ENCODE data around the gene CDK5. TPM values are rescaled to one million over a fixed set of nuclear protein-coding genes. Genes with fewer than 3 reads are reported as not detected.
"Not testable (repeated sequence)": the region's sequence is repeated elsewhere in the genome, so short reads cannot be mapped to it uniquely, and the experiment has no call there.

CDK5 gene
- total and polyA plus RNA-seq, 10 donors: 6.3 to 17.9 (median 9.7) TPM

DNA sequence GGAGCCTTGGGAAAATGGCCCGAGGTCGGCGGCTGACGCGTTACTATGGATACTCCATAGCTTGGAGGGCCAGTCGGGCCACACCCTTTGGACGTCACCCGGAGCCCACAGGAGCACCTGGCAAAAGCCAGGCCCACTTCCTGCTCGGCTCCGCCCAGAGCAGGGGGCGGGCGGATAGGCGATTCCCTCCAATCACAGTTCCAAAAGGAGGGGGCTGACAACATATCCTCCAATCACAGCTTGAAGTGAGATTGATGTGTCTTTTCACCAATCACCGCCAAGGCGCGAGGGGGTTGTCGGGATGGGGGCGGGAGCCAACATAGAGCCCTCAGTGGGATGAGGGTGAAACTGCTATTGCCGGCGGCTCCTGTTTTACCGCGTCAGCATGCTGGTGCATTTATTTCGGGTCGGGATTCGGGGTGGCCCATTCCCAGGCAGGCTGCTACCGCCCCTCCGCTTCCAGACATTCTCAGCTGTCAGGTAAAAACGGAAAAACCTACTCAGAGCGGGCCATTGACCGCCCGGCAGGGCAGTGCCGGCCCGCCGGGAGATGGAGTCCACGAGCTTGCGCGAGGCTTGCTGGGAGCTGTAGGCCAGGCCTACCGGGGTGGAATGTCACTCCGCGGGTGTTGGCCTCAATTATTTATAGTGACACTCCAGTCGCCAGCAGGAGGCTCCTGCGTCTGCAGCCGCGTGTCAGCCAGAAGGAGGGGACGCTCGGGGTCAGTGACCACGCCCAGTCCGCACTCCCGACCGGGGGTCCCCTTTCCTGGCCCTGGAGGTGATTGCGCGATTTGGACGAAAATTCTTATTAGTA is 29.4 kb downstream of the CDK5 start, which contains the start of gene ABCB8:
TSS of gene ABCB8 (plus strand) at position 320 of the 817 bp plus-strand sequence. CDS start at position 386, 66 bp downstream.
- H3K27ac ChIP-seq: peak within 1 kb of the TSS; percentile 61 to 88 (median 82)
- WGBS, 5 donors: 1 to 3% (median 1%) methylated on average over 36 to 53 of the region's 53 CpGs

DNA sequence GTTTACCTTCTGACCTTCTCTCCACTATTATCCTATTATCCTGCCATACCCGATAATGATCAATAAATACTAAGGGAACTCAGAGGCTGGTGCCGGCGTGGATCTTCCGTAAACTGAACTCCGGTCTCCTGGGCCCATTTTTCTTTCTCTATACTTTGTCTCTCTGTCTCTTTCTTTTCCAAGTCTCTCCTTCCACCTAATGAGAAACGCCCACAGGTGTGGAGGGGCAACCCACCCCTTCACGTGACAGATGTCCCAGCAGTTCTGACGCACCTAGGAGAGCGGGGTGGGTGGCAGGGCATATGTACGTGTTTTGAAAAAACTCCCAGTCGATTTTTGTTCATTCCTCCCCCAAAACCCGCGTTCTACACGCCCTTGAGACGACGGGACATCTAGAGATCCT is 30.0 kb downstream of the CDK5 start:
- DNase-seq; H3K9me3 ChIP-seq; intact Hi-C loops (cut with DNase I; ENCODE audit: low total_unique reads): not testable (repeated sequence)
- H3K27me3 ChIP-seq (replicated peaks in 1 of 7): peaks cover 0 to 15% (median 0%) of the 10 kb centered on the region in 7 donors
- 9 to 15% (median 10%) methylated on average over 16 of the region's 16 CpGs for WGBS, 5 donors
- peak overlapping the region in 7 of 8 donors; percentile 69 to 88 (median 84) for H3K27ac ChIP-seq
- H3K36me3 ChIP-seq: peaks cover 0 to 15% (median 0%) of the 10 kb centered on the region in 6 donors
- H3K4me1 ChIP-seq: peaks cover 6 to 33% (median 21%) of the 10 kb centered on the region in 6 donors
- peak overlapping the region; percentile 63 to 97 (median 80) for H3K4me3 ChIP-seq

More for the DNA sequence above, 29.4 kb downstream of the CDK5 start, which contains the start of gene ABCB8:
- H3K4me3 ChIP-seq: peak within 1 kb of the TSS; percentile 63 to 97 (median 80)
- intact Hi-C loops (cut with DNase I; ENCODE audit: low total_unique reads): no loop called here
- DNase-seq: peak; percentile 98
- TF ChIP-seq, protein P1, sequence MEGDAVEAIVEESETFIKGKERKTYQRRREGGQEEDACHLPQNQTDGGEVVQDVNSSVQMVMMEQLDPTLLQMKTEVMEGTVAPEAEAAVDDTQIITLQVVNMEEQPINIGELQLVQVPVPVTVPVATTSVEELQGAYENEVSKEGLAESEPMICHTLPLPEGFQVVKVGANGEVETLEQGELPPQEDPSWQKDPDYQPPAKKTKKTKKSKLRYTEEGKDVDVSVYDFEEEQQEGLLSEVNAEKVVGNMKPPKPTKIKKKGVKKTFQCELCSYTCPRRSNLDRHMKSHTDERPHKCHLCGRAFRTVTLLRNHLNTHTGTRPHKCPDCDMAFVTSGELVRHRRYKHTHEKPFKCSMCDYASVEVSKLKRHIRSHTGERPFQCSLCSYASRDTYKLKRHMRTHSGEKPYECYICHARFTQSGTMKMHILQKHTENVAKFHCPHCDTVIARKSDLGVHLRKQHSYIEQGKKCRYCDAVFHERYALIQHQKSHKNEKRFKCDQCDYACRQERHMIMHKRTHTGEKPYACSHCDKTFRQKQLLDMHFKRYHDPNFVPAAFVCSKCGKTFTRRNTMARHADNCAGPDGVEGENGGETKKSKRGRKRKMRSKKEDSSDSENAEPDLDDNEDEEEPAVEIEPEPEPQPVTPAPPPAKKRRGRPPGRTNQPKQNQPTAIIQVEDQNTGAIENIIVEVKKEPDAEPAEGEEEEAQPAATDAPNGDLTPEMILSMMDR (IDR thresholded peaks at IDR 0.05 in 8 of 11, conservative IDR thresholded peaks at IDR 0.05 in 3 of 11): peak; percentile 27 to 65 (median 52)
- TF ChIP-seq POLR2A (IDR thresholded peaks at IDR 0.05) (peak in 1 of 3 donors; percentile 24), POLR2AphosphoS5 (IDR thresholded peaks at IDR 0.05) (peak; percentile 77 to 84 (median 84))
- peaks cover 0 to 10% (median 0%) of the 10 kb centered on the region in 7 donors for H3K27me3 ChIP-seq (replicated peaks in 1 of 7)
- no peaks in the 10 kb centered on the region for H3K9me3 ChIP-seq
- peaks cover 0 to 21% (median 0%) of the 10 kb centered on the region in 6 donors for H3K36me3 ChIP-seq
- H3K4me1 ChIP-seq: peaks cover 6 to 33% (median 21%) of the 10 kb centered on the region in 6 donors

DNA sequence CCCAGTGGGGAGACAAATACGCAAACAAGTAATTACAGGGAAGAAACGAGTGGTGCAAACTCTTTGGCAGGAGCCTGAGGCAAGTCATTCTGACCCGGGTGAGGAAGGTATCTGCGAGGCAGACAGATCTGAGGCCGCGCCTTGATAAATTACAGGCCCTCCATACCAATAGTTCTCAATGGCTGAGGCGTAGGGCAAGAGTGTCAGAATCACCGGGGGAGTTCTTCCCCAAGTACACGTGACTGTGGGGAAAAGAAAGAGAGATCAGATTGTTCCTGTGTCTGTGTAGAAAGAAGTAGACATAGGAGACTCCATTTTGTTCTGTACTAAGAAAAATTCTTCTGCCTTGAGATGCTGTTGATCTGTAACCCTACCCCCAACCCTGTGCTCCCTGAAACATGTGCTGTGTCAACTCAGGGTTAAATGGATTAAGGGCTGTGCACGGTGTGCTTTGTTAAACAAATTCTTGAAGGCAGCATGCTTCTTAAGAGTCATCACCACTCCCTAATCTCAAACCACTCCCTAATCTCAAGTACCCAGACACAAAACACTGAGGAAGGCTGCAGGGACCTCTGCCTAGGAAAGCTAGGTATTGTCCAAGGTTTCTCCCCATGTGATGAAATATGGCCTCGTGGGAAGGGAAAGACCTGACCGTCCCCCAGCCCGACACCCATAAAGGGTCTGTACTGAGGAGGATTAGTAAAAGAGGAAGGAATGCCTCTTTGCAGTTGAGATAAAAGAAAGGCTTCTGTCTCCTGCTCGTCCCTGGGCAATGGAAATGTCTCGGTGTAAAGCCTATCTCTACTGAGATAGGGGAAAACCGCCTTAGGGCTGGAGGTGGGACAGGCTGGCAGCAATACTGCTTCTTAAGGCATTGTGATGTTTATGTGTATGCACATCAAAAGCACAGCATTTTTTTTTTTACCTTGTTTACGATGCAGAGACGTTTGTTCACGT is 30.6 kb downstream of the CDK5 start:
- H3K27ac ChIP-seq: peak overlapping the region in 6 of 8 donors; percentile 69 to 88 (median 86)
- H3K4me3 ChIP-seq: peak overlapping the region in 3 of 8 donors; percentile 82 to 89 (median 82)
- intact Hi-C loops (cut with DNase I; ENCODE audit: low total_unique reads); DNase-seq; H3K9me3 ChIP-seq; H3K36me3 ChIP-seq: not testable (repeated sequence)
- peaks cover 6 to 33% (median 21%) of the 10 kb centered on the region in 6 donors for H3K4me1 ChIP-seq
- WGBS, 5 donors: 44 to 52% (median 48%) methylated on average over 19 of the region's 19 CpGs
- peaks cover 0 to 21% (median 0%) of the 10 kb centered on the region in 7 donors for H3K27me3 ChIP-seq (replicated peaks in 1 of 7)

DNA sequence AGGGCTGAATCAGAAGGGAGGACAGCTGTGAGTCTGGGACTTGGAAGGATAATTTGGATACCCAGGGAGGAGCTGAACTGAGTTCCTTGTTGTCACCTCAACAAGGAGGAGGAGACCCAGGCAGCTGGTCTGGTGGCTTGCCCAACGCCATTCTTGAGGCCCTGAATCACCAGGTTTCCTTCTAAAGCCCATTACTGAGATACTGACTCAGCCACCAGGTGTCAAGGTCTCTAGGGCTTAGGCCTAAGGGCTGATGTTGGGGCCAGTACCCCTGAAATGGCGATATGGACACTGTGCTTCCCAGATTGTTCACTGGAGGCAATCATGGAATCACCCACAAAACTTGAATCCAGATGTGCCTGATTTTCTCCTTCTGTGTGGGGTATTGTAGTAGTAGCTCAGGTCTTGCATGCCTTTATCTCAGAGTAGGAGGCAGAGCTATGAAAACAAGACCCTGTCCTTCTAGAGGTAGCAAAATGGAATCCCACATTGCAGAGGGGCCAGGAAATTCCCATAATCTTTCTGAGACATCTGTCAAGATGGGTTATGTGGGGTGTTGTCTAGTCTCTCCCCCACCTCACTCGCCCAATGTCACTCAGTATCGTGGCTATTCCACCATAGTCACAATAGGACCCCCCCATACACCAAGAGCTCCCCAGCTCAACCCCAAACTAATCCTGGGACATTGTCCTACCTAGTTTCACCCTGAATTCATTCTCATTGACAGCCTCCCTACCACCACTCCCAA is 31.6 kb downstream of the CDK5 start:
- Histone ChIP-seq H3K4me1 (peaks cover 6 to 33% (median 21%) of the 10 kb centered on the region in 6 donors), H3K27me3 (replicated peaks in 1 of 7) (peaks cover 0 to 26% (median 0%) of the 10 kb centered on the region in 7 donors), H3K4me3 (no peak overlapping the region), H3K27ac (no peak overlapping the region), H3K36me3 (peaks cover 0 to under 1% (median 0%) of the 10 kb centered on the region in 6 donors), H3K9me3 (no peaks in the 10 kb centered on the region)
- no peak for DNase-seq
- intact Hi-C loops (cut with DNase I; ENCODE audit: low total_unique reads): no loop called here
- WGBS, 5 donors: 71 to 89% (median 82%) methylated on average over 4 of the region's 4 CpGs
- TF ChIP-seq, protein P1 (IDR thresholded peaks at IDR 0.05 in 8 of 11, conservative IDR thresholded peaks at IDR 0.05 in 3 of 11): no peak
- TF ChIP-seq POLR2AphosphoS5 (IDR thresholded peaks at IDR 0.05) (no peak), POLR2A (IDR thresholded peaks at IDR 0.05) (no peak)

Measured in spleen (tissue), 11 donors.